K562 (cell line): Measurements from ENCODE around the gene FGGY. TPM values are rescaled to one million over a fixed set of nuclear protein-coding genes. Genes with fewer than 3 reads are reported as not detected.

Experiments used
- ARID1B ChIP-seq: fragments of 450-650 bp; IDR thresholded peaks from 2 replicates; pipeline ENCODE4 v1.6.1; 2016; ENCODE audit warnings: antibody characterized with exemption, mild to moderate bottlenecking, inconsistent platforms
- BRF1 ChIP-seq: IDR thresholded peaks from 3 replicates; pipeline ENCODE4 v1.6.1; 2011; ENCODE audit warnings: borderline replicate concordance, mild to moderate bottlenecking; ENCODE audit not compliant: insufficient read length; ENCODE audit errors: extremely low read depth
- CC2D1A ChIP-seq: fragments of 450-650 bp; IDR thresholded peaks from 2 replicates; pipeline ENCODE4 v1.6.1; 2017; ENCODE audit warnings: mild to moderate bottlenecking
- CREM ChIP-seq: IDR thresholded peaks from 2 replicates; pipeline ENCODE4 v1.6.1; 2014; ENCODE audit warnings: antibody characterized with exemption, low read depth
- CTCF ChIP-seq, 3 experiments: IDR thresholded peaks in 2 of 3; conservative IDR thresholded peaks in 1 of 3; 2 replicates each; pipeline ENCODE4 v1.5.1; 2011 to 2012; ENCODE audit warnings: low read length in 3 of 3, mild to moderate bottlenecking in 3 of 3, control low read depth in 2 of 3, improper control_type of control experiment in 1 of 3, inconsistent platforms in 1 of 3, low read depth in 1 of 3, mixed read lengths in 1 of 3, moderate library complexity in 1 of 3; ENCODE audit not compliant: insufficient read depth in 2 of 3
- CXXC5 ChIP-seq: fragments of 250-450 bp; sonication (Bioruptor Pico); IDR thresholded peaks from 2 replicates; pipeline ENCODE4 v1.8.0; 2022; ENCODE audit warnings: inconsistent platforms, mild to moderate bottlenecking, moderate library complexity
- DMBX1 ChIP-seq: fragments of 250-450 bp; sonication (Bioruptor Pico); IDR thresholded peaks from 2 replicates; pipeline ENCODE4 v1.8.0; 2022; ENCODE audit warnings: inconsistent platforms, mild to moderate bottlenecking, moderate library complexity, borderline replicate concordance
- EP400 ChIP-seq: fragments of 450-650 bp; IDR thresholded peaks from 2 replicates; pipeline ENCODE4 v1.6.1; 2017; ENCODE audit warnings: antibody characterized with exemption, mild to moderate bottlenecking, moderate library complexity
- EWSR1 ChIP-seq: fragments of 450-650 bp; IDR thresholded peaks from 2 replicates; pipeline ENCODE4 v1.6.1; 2018; ENCODE audit warnings: borderline replicate concordance, mild to moderate bottlenecking, low read depth, moderate library complexity; ENCODE audit not compliant: partially characterized antibody
- HDAC3 ChIP-seq: fragments of 450-650 bp; IDR thresholded peaks from 2 replicates; pipeline ENCODE4 v1.6.1; 2018; ENCODE audit warnings: borderline replicate concordance, mild to moderate bottlenecking, moderate library complexity; ENCODE audit not compliant: partially characterized antibody
- IRF1 ChIP-seq: sonication (generic); formaldehyde crosslinking; IDR thresholded peaks from 2 replicates; pipeline ENCODE4 v1.8.0; 2022; ENCODE audit warnings: missing genetic modification reagents, mild to moderate bottlenecking, borderline replicate concordance
- MCM2 ChIP-seq: fragments of 450-650 bp; IDR thresholded peaks from 2 replicates; pipeline ENCODE4 v1.6.1; 2017; ENCODE audit warnings: low read depth, mild to moderate bottlenecking
- PHB2 ChIP-seq: fragments of 450-650 bp; IDR thresholded peaks from 2 replicates; pipeline ENCODE4 v1.6.1; 2017; ENCODE audit warnings: low read depth
- PHTF2 ChIP-seq: fragments of 250-450 bp; sonication (Bioruptor Pico); IDR thresholded peaks from 2 replicates; pipeline ENCODE4 v1.5.0; 2021; ENCODE audit warnings: mild to moderate bottlenecking
- SRSF9 ChIP-seq: fragments of 200-400 bp; formaldehyde crosslinking; IDR thresholded peaks from 2 replicates; pipeline ENCODE4 v1.6.1; 2017; ENCODE audit warnings: low read depth, low read length, borderline replicate concordance
- TCF3 ChIP-seq: sonication (generic); formaldehyde crosslinking; IDR thresholded peaks from 2 replicates; pipeline ENCODE4 v1.4.0; 2020; ENCODE audit warnings: mild to moderate bottlenecking, missing genetic modification reagents
- TEAD4 ChIP-seq, 2 experiments: sonication (generic) in 1 of 2; formaldehyde crosslinking in 1 of 2; IDR thresholded peaks; 2 replicates each; pipeline versions ENCODE4 v1.6.1 to v1.8.0; 2012 to 2022; ENCODE audit warnings: borderline replicate concordance in 1 of 2, inconsistent platforms in 1 of 2, low read length in 1 of 2, mild to moderate bottlenecking in 1 of 2, missing genetic modification reagents in 1 of 2
- U2AF1 ChIP-seq: fragments of 200-400 bp; formaldehyde crosslinking; optimal IDR thresholded peaks from 2 replicates; pipeline ENCODE3; 2017; ENCODE audit warnings: mild to moderate bottlenecking, low read depth, low read length, moderate library complexity
- ZBTB5 ChIP-seq: fragments of 450-650 bp; IDR thresholded peaks from 2 replicates; pipeline ENCODE4 v1.6.1; 2017; ENCODE audit warnings: antibody characterized with exemption
- ZNF253 ChIP-seq: fragments of 250-450 bp; sonication (Bioruptor Pico); conservative IDR thresholded peaks from 2 replicates; pipeline ENCODE4 v1.6.1; 2021; ENCODE audit warnings: mild to moderate bottlenecking
- ZNF511 ChIP-seq: sonication (generic); formaldehyde crosslinking; IDR thresholded peaks from 2 replicates; pipeline ENCODE4 v1.8.0; 2022; ENCODE audit warnings: mild to moderate bottlenecking, missing genetic modification reagents
- ZNF589 ChIP-seq: fragments of 200-800 bp; sonication (Bioruptor generic); IDR thresholded peaks from 2 replicates; pipeline ENCODE4 v1.6.1; 2016; ENCODE audit warnings: low read depth, missing genetic modification characterization, missing compliant biosample characterization
- polyA plus RNA-seq, 8 experiments: library from polyadenylated mRNA; depleted of rRNA in 4 of 8; stranded (reverse) in 5 of 8; unstranded in 3 of 8; fragments of >200 nt; fragmentation: Nextera tagmentation in 2 of 8; fragmentation: Illumina TruSeq in 1 of 8; extraction: Ambion mirVana in 2 of 8; extraction: Trizol in 1 of 8; gene quantifications; 2 replicates each; pipeline versions ENCODE4 v1.2.1 to v1.2.3, GENCODE V29; 2011 to 2014; ENCODE audit warnings: inconsistent platforms in 1 of 8, missing spikeins in 1 of 8
- total RNA-seq, 7 experiments: library from RNA; depleted of rRNA in 6 of 7; stranded (reverse); fragments of >200 nt in 6 of 7; fragmentation: Illumina TruSeq in 2 of 7; extraction: Trizol in 2 of 7; gene quantifications; 2 replicates each; pipeline versions ENCODE4 v1.2.1 to v1.2.3, GENCODE V29; 2011 to 2021; ENCODE audit warnings: low replicate concordance in 1 of 7

Gene FGGY
- total and polyA plus RNA-seq, 9 of the 15 experiments (the other 6 are each of a cell fraction or from before 2014, with no cell fraction given), result 9.7 to 19.2 (median 12.6) TPM

GRCh38 chr1:59393211-59394180 lies 96.6 kb downstream of the FGGY start (continued):
- TF ChIP-seq CTCF (IDR thresholded peaks at IDR 0.05 in 2 of 3, conservative IDR thresholded peaks at IDR 0.05 in 1 of 3; ENCODE audit: insufficient read depth in 2 of 3, low read depth in 1 of 3, low read length in 3 of 3) (no peak), DMBX1 (CRISPR knock-in tag) (0 out of 2 replicates have a peak, but pooled peaks have one; percentile 33), BRF1 (no peak), SRSF9 (no peak), ZNF589 (0 out of 2 replicates have a peak, but pooled peaks have one; percentile 49), EP400 (no peak), ZNF511 (CRISPR knock-in tag) (no peak), CC2D1A (0 out of 2 replicates have a peak, but pooled peaks have one; percentile 28), PHTF2 (no peak), CREM (no peak), TCF3 (CRISPR knock-in tag) (peak; percentile 85), IRF1 (CRISPR knock-in tag) (no peak), U2AF1 (no peak), EWSR1 (no peak), HDAC3 (no peak), MCM2 (no peak), ZNF253 (no peak), PHB2 (no peak), ZBTB5 (no peak), ARID1B (peak; percentile 71), TEAD4 (IDR thresholded peaks at IDR 0.05; ENCODE audit: low read length) (0 out of 2 replicates have a peak, but pooled peaks have one; percentile 16), TEAD4 (CRISPR knock-in tag; IDR thresholded peaks at IDR 0.05; ENCODE audit: borderline replicate concordance) (no peak), CXXC5 (CRISPR knock-in tag) (0 out of 2 replicates have a peak, but pooled peaks have one; percentile 22)
